IMR-90 (cell line): ENCODE measurements around the gene ADAMTS13. TPM values are rescaled to one million over a fixed set of nuclear protein-coding genes. Genes with fewer than 3 reads are reported as not detected.

Experiments
- ATAC-seq: fragments of 200-7000 bp; cut with Tn5 transposase; 2 replicates; pipeline ENCODE4 v1.9.1; 2020; ENCODE audit warnings: low read depth, mild to moderate bottlenecking, moderate library complexity
- BruUV-seq: library from RNA; stranded (reverse); fragments of 400-500 nt; replicated peaks from 2 replicates; lab custom pipeline; 2021; lab: Mats Ljungman, UMichigan
- CTCF ChIA-PET: fragments of 300-600 bp; formaldehyde crosslinking; extraction: SDS; loops from one replicate; lab custom pipeline; 2021; ENCODE audit warnings: antibody characterized with exemption; lab: Yijun Ruan, JAX
- POLR2A ChIA-PET: fragments of 300-600 bp; sonication (Branson Sonifier 250); formaldehyde crosslinking; loops from one replicate; lab custom pipeline; 2022; ENCODE audit warnings: antibody characterized with exemption; ENCODE audit not compliant: unreplicated experiment; lab: Charles Lee
- DNase-seq: peaks from one replicate; pipeline ENCODE4 v3.0.0; 2013
- H2AFZ ChIP-seq: replicated peaks from 2 replicates; pipeline ENCODE3; 2013; ENCODE audit warnings: low read length, mild to moderate bottlenecking; ENCODE audit not compliant: poor library complexity
- H2AK5ac ChIP-seq: 2 replicates; pipeline ENCODE4 v1.6.1; 2013; ENCODE audit warnings: low read depth, low read length, inconsistent platforms
- H2AK9ac ChIP-seq: replicated peaks from 2 replicates; pipeline ENCODE3; 2013; ENCODE audit warnings: mild to moderate bottlenecking, low read depth, low read length, moderate library complexity; ENCODE audit not compliant: poor library complexity
- H2BK120ac ChIP-seq: 2 replicates; pipeline ENCODE4 v1.6.1; 2013; ENCODE audit warnings: low read depth, low read length, inconsistent platforms
- H2BK15ac ChIP-seq: 3 replicates; pipeline ENCODE4 v1.6.1; 2013; ENCODE audit warnings: low read depth, low read length, inconsistent platforms
- H2BK20ac ChIP-seq: 2 replicates; pipeline ENCODE4 v1.6.1; 2013; ENCODE audit warnings: low read depth, mild to moderate bottlenecking, inconsistent platforms, low read length, moderate library complexity
- H2BK5ac ChIP-seq: 2 replicates; pipeline ENCODE4 v1.6.1; 2013; ENCODE audit warnings: mild to moderate bottlenecking, low read depth, low read length, inconsistent platforms; ENCODE audit not compliant: poor library complexity, severe bottlenecking
- H3K14ac ChIP-seq: replicated peaks from 2 replicates; pipeline ENCODE4 v1.6.1; 2013; ENCODE audit warnings: low read depth, low read length, inconsistent platforms
- H3K18ac ChIP-seq: 2 replicates; pipeline ENCODE4 v1.6.1; 2013; ENCODE audit warnings: low read depth, low read length, control low read depth
- H3K23ac ChIP-seq: 2 replicates; pipeline ENCODE4 v1.6.1; 2013; ENCODE audit warnings: low read depth, low read length, inconsistent platforms
- H3K27ac ChIP-seq: 2 replicates; pipeline ENCODE4 v1.5.1; 2013; ENCODE audit warnings: mild to moderate bottlenecking, control low read depth, low read length; ENCODE audit not compliant: insufficient read depth
- H3K27me3 ChIP-seq: 2 replicates; pipeline ENCODE4 v1.6.1; 2013; ENCODE audit warnings: low read length; ENCODE audit not compliant: control insufficient read depth, insufficient read depth
- H3K36me3 ChIP-seq: 2 replicates; pipeline ENCODE4 v1.6.1; 2013; ENCODE audit warnings: low read length, mixed read lengths; ENCODE audit not compliant: control insufficient read depth, insufficient read depth
- H3K4ac ChIP-seq: 2 replicates; pipeline ENCODE4 v1.6.1; 2013; ENCODE audit warnings: low read depth, low read length, inconsistent platforms
- H3K4me1 ChIP-seq: 2 replicates; pipeline ENCODE4 v1.6.1; 2013; ENCODE audit warnings: low read length, mixed read lengths; ENCODE audit not compliant: control insufficient read depth, insufficient read depth
- H3K4me2 ChIP-seq: 2 replicates; pipeline ENCODE4 v1.6.1; 2013; ENCODE audit warnings: low read depth, mild to moderate bottlenecking, control low read depth, low read length, moderate library complexity
- H3K4me3 ChIP-seq: 2 replicates; pipeline ENCODE4 v1.5.1; 2013; ENCODE audit warnings: low read depth, mild to moderate bottlenecking, control low read depth, low read length, moderate library complexity; ENCODE audit not compliant: insufficient read depth
- H3K56ac ChIP-seq: 2 replicates; pipeline ENCODE4 v1.6.1; 2013; ENCODE audit warnings: low read length, inconsistent platforms; ENCODE audit not compliant: insufficient read depth; ENCODE audit errors: extremely low read depth
- H3K79me1 ChIP-seq, 2 experiments: 2 replicates each; pipeline ENCODE4 v1.6.1; 2013; ENCODE audit warnings: low read length in 2 of 2, inconsistent platforms in 1 of 2, low read depth in 1 of 2
- H3K9ac ChIP-seq: 2 replicates; pipeline ENCODE4 v1.6.1; 2013; ENCODE audit warnings: low read depth, low read length, control low read depth
- H3K9me1 ChIP-seq: 2 replicates; pipeline ENCODE4 v1.6.1; 2013; ENCODE audit warnings: low read length, inconsistent platforms; ENCODE audit not compliant: insufficient read depth
- H3K9me3 ChIP-seq: 2 replicates; pipeline ENCODE4 v1.6.1; 2013; ENCODE audit warnings: low read length; ENCODE audit not compliant: control insufficient read depth, insufficient read depth
- H4K20me1 ChIP-seq: 2 replicates; pipeline ENCODE4 v1.6.1; 2013; ENCODE audit warnings: low read length, inconsistent platforms; ENCODE audit not compliant: insufficient read depth
- H4K5ac ChIP-seq: 2 replicates; pipeline ENCODE4 v1.6.1; 2013; ENCODE audit warnings: mild to moderate bottlenecking, low read depth, low read length, control low read depth
- H4K8ac ChIP-seq, 2 experiments: 2 replicates each; pipeline ENCODE4 v1.6.1; 2013; ENCODE audit warnings: low read depth in 2 of 2, low read length in 2 of 2, control low read depth in 1 of 2, inconsistent platforms in 1 of 2
- H4K91ac ChIP-seq: 2 replicates; pipeline ENCODE4 v1.6.1; 2013; ENCODE audit warnings: low read depth, low read length, inconsistent platforms; ENCODE audit not compliant: insufficient read depth
- MAZ ChIP-seq: IDR thresholded peaks from 2 replicates; pipeline ENCODE4 v1.6.1; 2012; ENCODE audit warnings: low read depth, mild to moderate bottlenecking, low read length, improper control_type of control experiment, moderate library complexity, borderline replicate concordance
- POLR2A ChIP-seq: IDR thresholded peaks from 2 replicates; pipeline ENCODE4 v1.6.1; 2012; ENCODE audit warnings: mild to moderate bottlenecking, low read depth, low read length
- WGBS, 2 experiments: methylation state at CpG; one replicate each; pipeline versions ENCODE4 v1.1.5 to v1.1.7; 2013; ENCODE audit warnings: missing lambda C conversion rate in 2 of 2; ENCODE audit not compliant: insufficient read length in 1 of 2; ENCODE audit errors: extremely low coverage in 2 of 2; 5-methylcytosine and 5-hydroxymethylcytosine counted together
- dilution Hi-C: fragments of 300-500 bp; cut with HindIII; formaldehyde crosslinking; loops from one replicate; pipeline ENCODE4 v1.14.3; 2018; ENCODE audit warnings: low sequenced_read_pairs; ENCODE audit not compliant: unreplicated experiment
- in situ Hi-C: fragments of 300-500 bp; cut with MboI; formaldehyde crosslinking; loops from 3 replicates; pipeline ENCODE4 v1.14.3; 2019; ENCODE audit warnings: low sequenced_read_pairs, inconsistent platforms, mixed read lengths
- intact Hi-C: fragments of 100-400 bp; cut with micrococcal nuclease; formaldehyde crosslinking; loops from 2 replicates; pipeline ENCODE4 v1.10.0; 2022
- polyA plus RNA-seq, 3 experiments: library from polyadenylated mRNA; depleted of rRNA; stranded (reverse); fragments of >200 nt; gene quantifications; 2 replicates each; pipeline ENCODE4 v1.2.3, GENCODE V29; 2012; ENCODE audit warnings: low replicate concordance in 1 of 3
- total RNA-seq: library from RNA; depleted of rRNA; stranded (reverse); fragments of >200 nt; gene quantifications from 2 replicates; pipeline ENCODE4 v1.2.3, GENCODE V29; 2012

ADAMTS13 gene
- total and polyA plus RNA-seq, 2 of the 4 experiments (the other 2 are of a cell fraction) = 0.18 to 2.8 TPM

DNA sequence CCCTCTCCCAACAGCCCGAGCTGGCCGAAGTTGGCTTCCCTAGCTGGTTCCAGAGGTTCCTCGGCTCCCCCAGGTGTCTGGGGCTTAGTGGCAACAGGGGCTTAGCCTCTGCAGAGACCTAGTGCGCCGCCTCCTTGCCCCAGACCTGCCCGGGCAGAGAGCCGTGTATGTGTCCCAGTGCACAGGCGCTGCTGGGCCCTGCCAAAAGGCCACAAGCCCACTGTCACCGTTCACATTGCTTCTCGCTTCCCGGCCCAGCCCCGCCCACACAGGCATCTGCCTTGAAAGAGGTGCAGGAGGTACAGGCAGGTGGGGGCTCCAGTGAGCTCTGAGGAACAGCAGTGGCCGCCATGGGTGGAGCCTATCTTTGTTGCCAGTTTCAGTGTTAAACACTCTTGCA, 35.1 kb downstream of the ADAMTS13 start:
- Histone ChIP-seq H4K5ac (no peak overlapping the region), H3K18ac (no peak overlapping the region), H3K79me1 (peaks cover 0 to 6% of the 10 kb centered on the region in 2 experiments; a peak in 2 of 4 replicates), H3K36me3 (no peaks in the 10 kb centered on the region), H3K23ac (no peak overlapping the region), H3K9me1 (0 out of 2 replicates have a peak, but pooled peaks cover 4% of the 10 kb centered on the region), H3K56ac (no peak overlapping the region), H2AFZ (no peak overlapping the region), H3K4me1 (peaks cover 7% of the 10 kb centered on the region; the same call in 1 of the 2 replicates), H3K4me3 (no peak overlapping the region), H2AK9ac (no peak overlapping the region), H2BK120ac (no peak overlapping the region), H4K8ac (no peak overlapping the region), H3K14ac (no peak overlapping the region), H3K4ac (no peak overlapping the region), H3K27ac (no peak overlapping the region), H2BK20ac (no peak overlapping the region), H2BK5ac (no peak overlapping the region), H3K27me3 (no peaks in the 10 kb centered on the region), H2AK5ac (no peak overlapping the region), H3K9ac (no peak overlapping the region), H3K4me2 (no peak overlapping the region), H4K91ac (no peak overlapping the region), H3K9me3 (no peaks in the 10 kb centered on the region), H2BK15ac (no peak overlapping the region), H4K20me1 (no peaks in the 10 kb centered on the region)
- CTCF ChIA-PET = no interaction called here
- POLR2A ChIA-PET = no interaction called here
- WGBS, 2 experiments = 64% methylated on average over 4 of the region's 13 CpGs; no CpG with 5 or more reads in 1 of the 2 experiments
- ATAC-seq = no peak
- intact Hi-C loops = loop anchor here (5.0 kb wide), 1 partner anchor 35 kb away; the partner anchor contains the start of gene ADAMTS13
- no peak for DNase-seq
- dilution Hi-C loops = no loop called here
- in situ Hi-C loops = no loop called here
- TF ChIP-seq POLR2A = no peak
- no peak for TF ChIP-seq MAZ
- BruUV-seq = no TSS peak
